HG03064 (cell line): ENCODE data around the gene PACSIN2.
"Not testable (repeated sequence)": the region's sequence is repeated elsewhere in the genome, so short reads cannot be mapped to it uniquely, and the experiment has no call there.

ENCODE experiments used
- ATAC-seq: cut with Tn5 transposase; IDR thresholded peaks from one replicate; pipeline ENCODE4 v1.9.1; 2021; ENCODE audit warnings: low read depth; ENCODE audit not compliant: unreplicated experiment

The PACSIN2 gene

DNA sequence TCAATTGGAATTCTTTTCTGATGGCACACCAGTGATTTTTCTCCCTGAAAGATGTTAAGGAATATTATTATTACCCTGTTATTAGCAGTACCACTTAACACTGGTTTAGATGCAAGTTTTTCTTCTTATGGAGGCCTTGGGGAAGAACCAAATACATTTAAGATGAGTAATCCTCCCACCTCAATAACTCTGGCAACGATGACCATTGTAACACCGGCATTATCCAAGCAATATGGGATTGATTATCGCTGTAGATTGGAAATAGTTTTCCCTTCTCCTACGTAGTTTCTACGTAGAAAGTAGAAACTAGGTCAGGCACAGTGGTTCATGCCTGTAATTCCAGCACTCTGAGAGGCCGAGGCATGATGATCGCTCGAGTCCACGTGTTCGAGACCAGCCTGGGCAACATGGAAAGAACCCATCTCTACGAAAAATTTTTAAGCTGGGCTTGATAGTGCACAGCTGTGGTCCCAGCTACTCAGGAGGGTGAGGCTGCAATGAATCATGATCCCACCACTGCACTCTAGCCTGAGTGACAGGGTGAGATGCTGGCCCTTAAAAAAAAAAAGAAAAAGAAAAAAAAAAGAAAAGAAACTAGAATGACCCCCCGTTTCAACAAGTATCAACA lies 45.5 kb downstream of the PACSIN2 start:
- no peak for ATAC-seq

DNA sequence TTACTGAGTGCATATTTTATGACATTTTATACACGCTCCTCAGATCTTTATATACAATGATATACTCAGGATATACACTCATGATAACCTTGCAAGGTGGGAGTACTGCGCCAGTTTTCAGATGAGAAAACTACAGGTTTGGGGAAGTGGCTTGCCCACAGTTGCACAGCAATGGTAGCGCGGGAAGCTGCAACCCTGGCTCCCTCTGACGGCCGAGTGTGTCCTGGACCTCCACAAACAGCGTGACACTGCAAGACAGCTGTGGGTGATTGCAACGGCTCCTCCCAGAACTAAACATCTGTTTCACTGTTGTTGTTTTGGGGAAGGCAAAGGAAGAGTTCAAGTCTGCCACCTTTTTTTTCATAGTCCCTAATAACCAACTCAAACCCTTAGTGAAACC lies 47.0 kb downstream of the PACSIN2 start:
- ATAC-seq, result no peak

DNA sequence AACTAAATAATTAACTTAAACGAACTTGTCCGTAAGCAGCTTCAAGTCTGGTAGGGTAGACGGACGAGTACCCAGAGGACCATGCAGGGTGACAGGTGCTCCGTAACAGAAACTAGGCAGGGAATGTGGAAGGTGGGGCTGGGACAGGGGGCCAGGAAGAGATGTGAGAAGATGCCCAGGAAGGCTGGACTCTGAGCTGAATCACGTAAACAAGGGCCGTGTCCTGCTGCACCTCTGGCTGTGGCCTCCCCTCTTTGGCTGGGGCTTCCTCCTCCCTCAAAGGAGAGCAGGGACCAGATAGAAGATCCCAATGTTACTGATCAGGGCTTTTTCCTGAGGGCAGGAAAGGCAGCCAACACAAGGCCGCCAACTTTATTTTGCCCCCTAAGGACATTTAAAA lies 47.9 kb downstream of the PACSIN2 start:
- no peak for ATAC-seq

DNA sequence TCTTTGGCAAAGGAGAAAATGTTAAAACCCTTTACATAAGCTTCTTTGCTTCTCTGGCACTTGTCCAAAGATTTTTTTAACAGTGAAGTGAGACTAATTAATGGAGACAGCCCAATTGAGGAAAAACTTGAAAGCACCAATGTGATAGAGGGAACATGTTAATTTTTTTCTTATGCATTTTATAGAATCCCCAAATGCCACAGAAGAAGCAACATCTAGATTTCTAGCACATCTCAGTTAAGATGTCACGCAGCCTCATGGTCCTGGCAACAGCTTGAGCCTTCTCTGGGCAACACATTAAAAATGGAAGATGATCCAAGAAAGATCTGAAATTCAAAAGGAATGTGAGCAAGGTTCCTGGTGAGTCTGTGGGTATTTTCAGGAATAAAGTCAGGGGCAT lies 48.5 kb downstream of the PACSIN2 start:
- ATAC-seq, result no peak

DNA sequence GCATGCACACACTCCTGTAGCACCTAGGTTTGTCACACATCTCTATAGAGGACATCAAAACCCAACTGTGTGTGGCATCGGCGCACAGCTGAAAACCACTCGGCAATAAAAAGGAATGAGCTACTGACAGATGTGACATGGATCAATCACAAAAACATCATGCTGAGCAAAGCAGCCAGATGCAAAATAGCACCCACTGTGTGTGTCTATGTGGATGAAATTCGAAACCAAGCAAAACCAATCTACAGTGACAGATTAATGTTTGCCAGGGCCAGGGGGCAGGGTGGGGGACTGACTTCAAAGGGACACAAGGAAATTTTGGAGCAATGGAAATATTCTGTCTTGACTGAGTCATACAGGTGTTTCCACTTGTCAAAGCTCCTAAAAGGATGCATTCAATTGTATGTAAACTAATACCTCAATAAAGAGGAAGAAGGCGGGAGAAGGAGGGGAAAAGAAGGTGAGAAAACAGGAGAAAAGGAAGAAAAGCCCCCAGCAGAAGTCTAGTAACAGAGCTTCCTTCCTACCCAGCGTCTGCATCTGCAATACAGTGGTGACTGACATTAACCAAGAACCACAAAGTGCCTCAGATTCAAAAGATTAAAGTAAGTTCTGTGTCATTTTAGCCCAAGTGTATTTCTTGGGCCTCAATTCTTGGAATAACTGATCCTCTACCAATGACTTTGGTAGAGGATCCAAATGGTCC lies 49.8 kb downstream of the PACSIN2 start:
- ATAC-seq, result peak; percentile 66

DNA sequence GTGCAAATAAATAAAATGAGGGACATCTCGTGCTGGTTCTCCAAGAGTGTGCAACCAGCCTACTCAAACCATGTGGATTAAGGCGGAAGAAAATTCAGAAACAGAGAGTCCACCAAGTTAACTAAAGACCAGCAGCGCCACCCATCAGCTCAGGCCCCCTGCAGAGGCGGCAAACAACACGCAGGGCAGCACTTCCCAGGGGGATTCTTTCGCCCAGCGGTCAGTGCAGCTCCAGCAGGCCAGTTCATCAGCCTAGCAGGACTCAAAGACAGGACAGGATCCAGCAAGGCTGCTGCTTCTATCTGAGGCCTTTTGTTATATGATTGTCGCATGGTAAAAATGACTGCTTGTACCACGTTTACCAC lies 51.7 kb downstream of the PACSIN2 start:
- no peak for ATAC-seq

DNA sequence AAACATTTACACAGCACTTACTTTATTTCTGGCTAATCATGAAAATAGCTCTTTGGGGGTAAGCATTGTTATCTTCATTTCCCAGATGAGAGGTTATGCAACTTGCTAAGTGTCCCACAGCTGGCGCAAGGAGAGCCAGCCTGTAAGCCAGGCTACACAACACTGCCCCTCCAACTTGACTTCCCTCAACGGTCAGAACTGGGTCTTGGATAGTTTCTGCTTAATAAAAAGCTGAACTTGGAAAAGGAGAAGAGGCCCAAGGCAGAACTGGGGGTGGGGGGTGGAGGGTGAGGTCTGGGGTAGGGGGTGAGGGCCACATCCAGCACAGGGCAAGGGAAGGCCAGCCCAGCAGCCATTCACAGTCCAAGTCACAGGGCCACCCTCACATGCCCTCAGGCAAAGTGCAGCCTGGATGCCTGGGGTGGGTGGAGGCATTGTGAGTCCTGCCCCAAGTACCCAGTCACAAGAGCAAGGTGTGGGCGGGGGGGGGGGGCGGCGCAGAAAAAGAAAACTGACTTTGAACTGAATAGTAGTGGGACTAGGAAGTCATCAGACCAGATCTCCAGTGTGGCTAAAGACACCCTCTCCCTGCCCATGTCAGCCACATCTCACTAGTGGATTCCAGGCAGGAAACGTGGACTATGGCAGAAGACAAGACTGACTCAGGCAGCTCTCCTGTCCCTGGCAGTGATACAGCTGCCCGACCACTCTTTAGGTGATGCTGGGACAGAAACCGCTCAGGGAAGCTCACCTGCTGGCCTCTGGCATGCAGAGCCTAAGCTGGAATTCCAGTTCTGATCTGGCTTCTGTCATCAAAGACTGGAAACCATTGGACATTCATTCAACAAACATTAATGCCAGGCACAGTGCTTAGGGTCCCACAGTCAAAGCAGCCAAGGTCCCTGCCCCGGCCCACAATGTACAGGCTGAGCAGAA lies 52.4 kb downstream of the PACSIN2 start:
- no peak for ATAC-seq

DNA sequence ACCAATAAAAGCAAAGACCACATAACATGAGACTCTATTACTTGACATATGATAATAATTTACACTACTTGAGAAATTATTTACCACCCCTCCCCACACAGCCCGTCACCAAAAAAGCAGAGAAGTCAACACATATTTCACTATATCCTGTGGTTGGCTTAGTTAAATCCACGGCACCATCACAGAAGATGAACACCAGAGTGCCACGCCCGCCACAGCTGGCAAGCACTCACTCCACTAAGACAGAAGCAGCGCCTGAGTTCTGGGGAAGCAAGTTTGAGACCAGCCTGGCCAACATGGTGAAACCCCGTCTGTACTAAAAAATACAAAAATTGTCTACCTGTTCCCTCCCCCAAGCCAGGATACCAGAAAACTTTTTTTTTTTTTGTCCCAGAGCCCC lies 53.1 kb downstream of the PACSIN2 start:
- ATAC-seq, result no peak

DNA sequence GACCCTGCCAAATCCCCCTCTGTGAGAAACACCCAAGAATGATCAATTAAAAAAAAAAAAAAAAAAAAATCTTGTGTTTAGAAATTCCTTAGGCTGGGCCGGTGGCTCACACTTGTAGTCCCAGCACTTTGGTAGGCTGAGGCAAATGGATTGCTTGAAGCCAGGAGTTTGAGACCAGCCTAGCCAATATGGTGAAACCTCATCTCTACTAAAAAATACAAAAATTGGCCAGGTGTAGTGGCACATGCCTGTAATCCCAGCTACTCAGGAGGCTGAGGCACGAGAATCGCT lies 53.6 kb downstream of the PACSIN2 start:
- not testable (repeated sequence) for ATAC-seq

DNA sequence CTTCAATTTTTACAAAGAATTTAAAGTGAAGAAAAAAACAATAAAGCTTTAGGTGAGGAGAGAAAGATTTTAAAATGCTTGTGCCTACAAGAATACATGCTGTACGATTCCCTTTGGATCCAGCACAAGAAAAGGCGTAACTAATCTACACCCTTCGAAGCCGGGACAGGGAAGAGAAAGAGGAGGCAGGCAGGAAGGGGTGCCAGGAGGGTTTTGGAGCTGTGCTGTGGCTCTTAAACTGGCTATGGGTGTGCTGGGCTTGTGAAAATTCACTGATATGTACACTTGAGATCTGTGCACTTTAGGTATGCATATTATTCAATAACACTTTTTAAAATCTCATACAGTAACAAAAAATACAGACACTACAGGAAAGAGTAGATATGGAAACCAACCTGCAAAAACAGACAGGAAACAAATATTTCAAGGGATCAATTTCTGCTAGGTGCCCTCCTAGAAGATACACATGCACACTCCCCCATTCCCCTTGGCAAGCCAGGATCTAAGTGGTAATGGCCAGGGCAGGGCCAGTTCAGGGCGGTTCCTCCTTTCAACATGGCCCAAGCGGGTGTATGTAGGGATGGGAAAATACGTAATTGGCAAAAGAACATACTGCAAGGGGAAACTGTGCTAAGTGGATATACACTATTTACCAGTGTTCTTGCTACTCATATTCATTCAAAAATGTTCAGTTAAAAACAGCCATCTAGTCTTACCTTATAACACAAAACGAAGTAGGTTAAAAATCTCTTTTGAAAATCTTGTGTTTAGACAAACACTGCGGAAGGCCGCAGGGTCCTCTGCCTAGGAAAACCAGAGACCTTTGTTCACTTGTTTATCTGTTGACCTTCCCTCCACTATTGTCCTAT lies 54.2 kb downstream of the PACSIN2 start:
- ATAC-seq, result no peak

DNA sequence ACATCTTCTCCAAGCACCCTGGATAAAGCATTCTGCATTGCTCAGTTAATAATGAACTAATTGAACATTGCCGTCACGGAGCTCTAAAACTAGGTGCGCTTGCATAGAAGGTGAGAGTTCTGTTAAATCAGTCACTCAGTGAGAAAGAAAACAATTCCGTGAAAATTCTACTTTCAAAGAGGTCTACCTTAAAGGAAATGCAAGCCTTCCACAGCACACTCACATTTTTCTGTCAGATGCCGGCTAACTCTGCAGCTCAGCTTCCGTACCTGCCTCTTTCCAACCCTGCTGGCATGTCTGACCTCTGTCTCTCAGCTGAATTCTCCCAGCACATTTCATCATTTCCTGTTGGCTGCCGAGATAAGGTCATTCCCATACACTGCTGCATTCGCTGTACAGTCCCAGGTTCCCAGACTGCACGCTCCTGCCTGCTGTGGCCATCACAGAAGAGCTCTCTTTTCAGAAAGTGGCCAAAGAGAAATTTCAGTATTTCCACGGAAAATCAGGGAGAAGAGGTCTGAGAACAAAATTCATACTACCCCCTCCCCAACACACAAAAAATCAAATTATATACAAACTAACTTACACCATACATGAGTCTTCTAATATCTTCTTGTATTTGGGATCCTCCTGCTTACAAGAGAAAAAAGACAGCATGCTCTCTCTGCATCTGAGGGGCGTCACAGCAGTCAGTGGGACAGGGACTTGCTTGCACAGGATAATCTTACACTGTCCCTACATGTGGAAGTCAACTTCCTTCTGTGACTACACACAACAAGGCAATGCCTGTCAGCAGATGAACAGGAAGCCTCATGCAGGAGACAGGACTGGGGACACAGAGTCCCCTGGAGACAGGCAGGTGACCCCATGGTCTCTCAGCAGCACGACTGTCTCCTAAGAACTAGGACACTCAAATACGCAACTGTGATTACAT lies 55.1 kb downstream of the PACSIN2 start:
- no peak for ATAC-seq

DNA sequence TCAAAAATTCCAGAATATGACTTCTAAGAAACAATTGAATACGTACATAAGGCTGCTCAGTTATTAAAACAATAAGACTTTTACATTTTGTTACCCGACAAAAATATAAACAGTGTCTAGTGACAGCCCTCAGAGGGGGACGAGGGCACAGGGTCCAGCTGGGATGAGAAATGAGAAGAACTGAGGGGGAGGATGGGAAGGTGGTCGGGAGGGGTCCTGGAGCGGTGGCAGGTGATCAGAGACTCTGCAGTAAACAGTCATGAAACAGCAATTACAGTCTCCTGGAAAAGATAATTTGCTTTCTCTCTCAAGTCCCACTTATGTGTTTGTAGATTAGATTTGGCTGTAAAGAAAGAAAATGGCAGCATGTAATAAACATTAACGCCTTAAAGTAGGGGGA lies 56.0 kb downstream of the PACSIN2 start:
- no peak for ATAC-seq

DNA sequence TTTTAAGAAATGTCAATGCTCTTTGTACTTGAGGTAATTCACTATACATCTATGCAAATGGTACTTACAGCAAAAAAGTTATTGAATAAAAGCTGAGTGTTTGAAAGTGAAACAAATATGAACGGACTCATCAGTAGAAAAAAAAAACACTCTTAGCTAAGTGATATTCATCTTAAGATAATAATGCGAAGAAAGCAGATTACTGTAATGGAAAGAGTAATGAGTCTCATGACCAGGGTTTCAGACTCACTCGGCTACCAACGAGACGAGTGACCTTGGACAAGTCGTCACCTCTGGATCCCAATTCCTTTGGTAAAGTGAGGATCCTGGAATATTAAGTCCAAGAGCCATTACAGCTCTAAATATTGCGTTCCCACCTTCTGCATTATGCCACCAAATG lies 57.0 kb downstream of the PACSIN2 start:
- ATAC-seq, result no peak

DNA sequence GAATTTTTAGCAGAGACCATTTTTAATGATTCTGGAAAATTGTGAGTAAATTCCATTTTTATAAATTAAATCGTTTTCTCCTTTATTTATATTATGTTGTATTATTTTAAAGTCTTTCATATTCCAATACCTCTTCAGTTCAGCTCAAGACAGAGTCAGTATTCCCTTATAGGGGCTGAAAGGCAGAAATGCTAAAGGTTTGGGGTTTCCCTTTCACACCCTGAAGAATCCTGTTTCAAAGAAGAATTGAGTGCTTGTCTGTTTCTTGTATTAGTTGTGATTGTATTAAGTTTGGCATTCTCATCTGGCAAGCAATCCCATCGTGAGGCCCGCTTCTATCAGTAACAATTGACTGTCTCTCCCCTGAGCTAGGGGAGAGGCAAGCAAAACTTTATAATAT lies 57.4 kb downstream of the PACSIN2 start:
- ATAC-seq, result no peak

DNA sequence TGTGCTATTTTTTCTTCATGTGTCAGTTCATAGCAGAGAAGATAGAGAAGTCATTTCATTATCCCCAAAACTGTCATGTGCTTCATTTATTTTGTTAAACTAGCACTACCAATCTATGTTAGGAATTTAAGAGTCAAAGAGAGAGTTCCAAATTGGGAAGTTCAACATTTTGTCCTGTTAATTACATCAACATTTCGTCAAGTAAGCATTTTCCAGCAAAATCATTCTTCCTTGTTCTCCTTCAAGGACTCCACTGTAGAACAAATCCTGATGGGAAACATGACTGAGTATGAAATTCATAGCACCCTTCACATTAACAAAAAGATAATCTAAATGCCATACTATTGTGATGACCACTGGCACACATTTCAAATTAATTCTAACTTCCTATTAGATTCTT lies 59.1 kb downstream of the PACSIN2 start:
- ATAC-seq, result no peak

DNA sequence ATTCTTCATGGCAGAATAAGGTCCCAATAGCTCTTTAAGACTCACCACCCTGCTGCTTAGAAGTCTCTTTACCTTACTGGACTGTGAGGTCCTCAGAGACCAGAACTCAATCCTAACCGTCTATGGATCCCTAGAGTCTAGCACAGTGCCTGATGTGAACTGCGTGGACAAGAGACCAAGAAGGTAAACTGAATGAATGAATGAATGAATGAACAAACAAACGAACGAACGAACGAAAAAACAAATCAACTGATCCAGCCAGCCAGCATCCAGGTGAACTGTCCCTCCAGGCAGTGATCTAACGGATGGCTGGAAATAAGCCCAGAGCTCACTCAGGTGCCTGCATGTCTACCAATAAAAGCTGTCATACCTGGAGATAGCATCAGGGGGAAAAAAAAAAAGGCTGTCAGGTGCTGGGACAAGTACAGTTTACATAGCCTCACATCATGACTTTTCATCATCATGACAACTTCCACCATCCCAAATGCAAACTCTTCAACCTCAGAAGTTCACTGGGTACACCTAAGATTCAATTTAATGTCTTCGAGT lies 59.8 kb downstream of the PACSIN2 start:
- ATAC-seq, result no peak

DNA sequence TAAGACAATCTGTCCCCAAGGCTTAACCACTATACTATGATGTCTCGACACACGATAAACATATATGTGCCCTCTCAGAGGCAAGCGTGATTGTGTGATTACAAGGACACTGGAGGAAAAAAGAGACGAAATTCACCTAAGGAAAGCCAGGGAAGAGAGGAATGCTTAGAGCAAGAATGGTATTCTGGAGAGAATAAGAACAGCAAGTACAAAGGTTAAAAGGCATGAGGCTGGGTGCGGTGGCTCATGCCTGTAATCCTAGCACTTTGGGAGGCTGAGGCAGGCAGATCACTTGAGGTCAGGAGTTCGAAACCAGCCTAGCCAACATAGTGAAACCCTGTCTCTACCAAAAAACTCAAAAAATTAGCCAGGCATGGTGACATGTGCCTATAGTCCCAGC lies 61.2 kb downstream of the PACSIN2 start:
- not testable (repeated sequence) for ATAC-seq

DNA sequence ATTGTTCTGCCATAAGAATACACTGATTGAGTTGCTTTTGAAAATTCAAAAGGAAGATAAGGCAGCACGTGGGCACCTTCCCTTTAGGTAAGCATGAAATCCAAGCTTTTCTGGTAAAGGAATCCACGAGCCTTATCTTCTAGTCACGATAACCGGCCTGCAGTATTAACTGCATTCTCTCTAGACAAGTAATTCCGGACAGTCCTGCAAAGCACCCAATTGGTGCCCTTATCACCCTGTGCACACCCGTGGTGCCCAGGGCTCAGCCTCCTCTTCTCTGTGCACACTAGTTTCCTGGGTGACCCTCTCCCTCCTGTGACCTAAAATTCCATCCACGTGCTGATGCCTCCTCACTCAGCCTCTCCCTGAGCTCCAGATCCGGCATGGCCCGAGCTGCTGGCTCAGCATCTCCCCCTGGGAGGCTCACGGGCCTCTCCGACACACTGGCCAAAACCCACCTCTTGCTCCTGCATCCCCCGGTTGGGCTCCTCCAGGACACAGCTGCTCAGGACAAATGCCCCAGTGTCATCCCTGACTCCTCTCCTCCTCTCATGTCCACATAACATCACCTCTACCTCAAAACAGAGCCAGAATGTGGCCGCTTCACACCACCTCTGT lies 63.7 kb downstream of the PACSIN2 start:
- no peak for ATAC-seq

DNA sequence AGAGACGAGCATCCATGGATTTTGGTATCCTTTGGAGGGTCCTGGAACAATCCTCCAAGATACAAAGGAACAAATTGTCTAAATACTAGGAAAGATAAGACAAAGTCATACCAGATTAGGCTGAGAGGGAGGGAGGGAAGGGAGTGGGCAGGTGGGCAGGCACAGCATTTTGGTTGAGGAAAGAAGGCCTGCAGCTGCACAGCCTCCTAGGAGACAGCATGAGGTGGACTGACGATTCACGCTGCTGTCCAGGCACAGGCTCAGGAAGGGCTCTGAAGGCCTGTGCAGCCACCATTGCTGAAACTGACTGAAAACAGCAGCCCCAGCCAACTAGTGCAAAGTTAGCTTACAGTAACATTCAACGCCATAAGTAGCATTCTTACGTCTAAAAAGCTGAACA lies 64.7 kb downstream of the PACSIN2 start:
- no peak for ATAC-seq
